Liver (tissue), 9 donors: ENCODE data around the gene USF2. TPM values are rescaled to one million over a fixed set of nuclear protein-coding genes. Genes with fewer than 3 reads are reported as not detected.

Experiments
- DNase-seq: peaks from one replicate; pipeline ENCODE4 v3.0.0-alpha.2; 2017; ENCODE audit warnings: low spot score
- H3K27ac ChIP-seq, 2 donors: one replicate each; pipeline ENCODE4 v1.7.0; 2013; ENCODE audit warnings: inconsistent platforms in 2 of 2, low read length in 2 of 2, control low read depth in 1 of 2, low read depth in 1 of 2, mild to moderate bottlenecking in 1 of 2
- H3K27me3 ChIP-seq, 4 donors: one replicate each; pipeline versions ENCODE4 v1.6.1 to v1.7.0; 2013; ENCODE audit warnings: low read length in 3 of 4, inconsistent platforms in 1 of 4, mild to moderate bottlenecking in 1 of 4, moderate library complexity in 1 of 4; ENCODE audit not compliant: control insufficient read depth in 4 of 4, insufficient read depth in 4 of 4
- H3K36me3 ChIP-seq, 4 donors: one replicate each; pipeline versions ENCODE4 v1.6.1 to v1.7.0; 2013; ENCODE audit warnings: low read length in 3 of 4, mild to moderate bottlenecking in 3 of 4, low read depth in 1 of 4, moderate library complexity in 1 of 4; ENCODE audit not compliant: control insufficient read depth in 4 of 4, insufficient read depth in 3 of 4
- H3K4me1 ChIP-seq, 4 donors: one replicate each; pipeline versions ENCODE4 v1.6.1 to v1.7.0; 2013; ENCODE audit warnings: low read length in 3 of 4, mild to moderate bottlenecking in 3 of 4, moderate library complexity in 1 of 4; ENCODE audit not compliant: control insufficient read depth in 4 of 4, insufficient read depth in 4 of 4
- H3K4me3 ChIP-seq, 3 donors: one replicate each; pipeline versions ENCODE4 v1.6.1 to v1.7.0; 2013; ENCODE audit warnings: low read length in 3 of 3, control low read depth in 1 of 3, low read depth in 1 of 3, mild to moderate bottlenecking in 1 of 3
- H3K9ac ChIP-seq, 2 donors: one replicate each; pipeline ENCODE4 v1.7.0; 2013; ENCODE audit warnings: low read length in 2 of 2, mild to moderate bottlenecking in 2 of 2, moderate library complexity in 2 of 2, control low read depth in 1 of 2, low read depth in 1 of 2
- H3K9me3 ChIP-seq, 4 donors: one replicate each; pipeline versions ENCODE4 v1.6.1 to v1.7.0; 2013; ENCODE audit warnings: low read length in 3 of 4; ENCODE audit not compliant: control insufficient read depth in 4 of 4
- ATF3 ChIP-seq: IDR thresholded peaks from 2 replicates; pipeline ENCODE4 v1.6.1; 2016; ENCODE audit warnings: antibody characterized with exemption
- CTCF ChIP-seq: fragments of 150-350 bp; IDR thresholded peaks from 2 replicates; pipeline ENCODE4 v1.5.1; 2017; ENCODE audit warnings: improper control_type of control experiment, low read depth, low read length; ENCODE audit not compliant: missing input control
- EGR1 ChIP-seq, 2 donors: IDR thresholded peaks; 2 replicates each; pipeline ENCODE4 v1.6.1; 2016 to 2018; ENCODE audit warnings: antibody characterized with exemption in 2 of 2, low read depth in 2 of 2
- FOXA2 ChIP-seq: IDR thresholded peaks from 2 replicates; pipeline ENCODE4 v1.6.1; 2016; ENCODE audit warnings: antibody characterized with exemption
- HNF4A ChIP-seq, 2 donors: conservative IDR thresholded peaks; 2 replicates each; pipeline ENCODE4 v1.6.1; 2016; ENCODE audit warnings: antibody characterized with exemption in 2 of 2, mild to moderate bottlenecking in 2 of 2
- HNF4G ChIP-seq: IDR thresholded peaks from 2 replicates; pipeline ENCODE4 v1.6.1; 2016; ENCODE audit warnings: antibody characterized with exemption
- JUND ChIP-seq, 2 donors: IDR thresholded peaks; 2 replicates each; pipeline ENCODE4 v1.6.1; 2016; ENCODE audit warnings: antibody characterized with exemption in 2 of 2
- MAX ChIP-seq: IDR thresholded peaks from 2 replicates; pipeline ENCODE4 v1.6.1; 2016; ENCODE audit warnings: antibody characterized with exemption
- NR2F2 ChIP-seq: IDR thresholded peaks from 2 replicates; pipeline ENCODE4 v1.6.1; 2016; ENCODE audit warnings: antibody characterized with exemption
- REST ChIP-seq: IDR thresholded peaks from 2 replicates; pipeline ENCODE4 v1.6.1; 2016; ENCODE audit warnings: antibody characterized with exemption, mild to moderate bottlenecking
- RXRA ChIP-seq, 2 donors: IDR thresholded peaks; 2 replicates each; pipeline ENCODE4 v1.6.1; 2017 to 2018; ENCODE audit warnings: antibody characterized with exemption in 2 of 2, mild to moderate bottlenecking in 1 of 2
- SP1 ChIP-seq: IDR thresholded peaks from 2 replicates; pipeline ENCODE4 v1.6.1; 2018; ENCODE audit warnings: antibody characterized with exemption, mild to moderate bottlenecking
- ZBTB33 ChIP-seq: IDR thresholded peaks from 2 replicates; pipeline ENCODE4 v1.6.1; 2016; ENCODE audit warnings: antibody characterized with exemption
- WGBS: extraction: QIAGEN DNeasy Blood & Tissue Kit; methylation state at CpG from one replicate; pipeline ENCODE4 v1.1.7; 2013; 5-methylcytosine and 5-hydroxymethylcytosine counted together
- polyA plus RNA-seq, 2 donors: library from polyadenylated mRNA; stranded (reverse) in 1 of 2; unstranded in 1 of 2; fragments of 200-250 nt in 1 of 2; fragments of >200 nt in 1 of 2; fragmentation: Nextera tagmentation in 1 of 2; extraction: Ambion mirVana in 1 of 2; gene quantifications; one replicate each; pipeline versions ENCODE4 v1.2.1 to v1.2.3, GENCODE V29; 2013 to 2015
- total RNA-seq, 2 donors: library from RNA; depleted of rRNA; stranded (reverse); fragments of >200 nt; gene quantifications; one replicate each; pipeline ENCODE4 v1.2.3, GENCODE V29; 2014
- donor health status: healthy.
- donor health status: healthy.
- donor health status: healthy.
- donor health status: healthy.
- donor health status: healthy.

USF2 gene
- total and polyA plus RNA-seq, 4 donors = 22.8 to 85.9 (median 55.9) TPM

- TF ChIP-seq ZBTB33 = no peak
- TF ChIP-seq RXRA (IDR thresholded peaks at IDR 0.05) = no peak
- TF ChIP-seq FOXA2 = no peak
- no peak for TF ChIP-seq MAX
- no peak for TF ChIP-seq HNF4G
- no peak for TF ChIP-seq NR2F2
These were observed 27.2 kb downstream of the USF2 start (continued) for GRCh38 chr19:35295792-35296462.

- no peaks in the 10 kb centered on the region for H3K36me3 ChIP-seq
- DNase-seq = no peak
- no peaks in the 10 kb centered on the region for H3K4me1 ChIP-seq
- H3K9ac ChIP-seq = no peak overlapping the region
- WGBS = 96% methylated on average over 7 of the region's 7 CpGs
- H3K27ac ChIP-seq = no peak overlapping the region
- no peaks in the 10 kb centered on the region for H3K9me3 ChIP-seq
- no peak overlapping the region for H3K4me3 ChIP-seq
- no peaks in the 10 kb centered on the region for H3K27me3 ChIP-seq
- TF ChIP-seq HNF4A (conservative IDR thresholded peaks at IDR 0.05) (no peak), EGR1 (IDR thresholded peaks at IDR 0.05; ENCODE audit: low read depth in 2 of 2) (no peak), JUND (IDR thresholded peaks at IDR 0.05) (no peak), SP1 (no peak), CTCF (no peak), FOXA2 (no peak), NR2F2 (no peak), ATF3 (no peak), REST (no peak), MAX (no peak), HNF4G (no peak)
These were observed 28.1 kb downstream of the USF2 start for GRCh38 chr19:35296644-35297514.
